Stimulated activated CD4-positive, alpha-beta T cell treated with anti-CD3 and anti-CD28 coated beads, Interleukin-15, amount 100 ng/mL, for 48 hours (primary cell): ENCODE data around the gene C17orf50.

ENCODE experiments used
- DNase-seq, 2 donors: peaks; one replicate each; pipeline ENCODE4 v3.0.0-alpha.2; 2020; ENCODE audit warnings: low read depth in 2 of 2

C17orf50 gene

DNA sequence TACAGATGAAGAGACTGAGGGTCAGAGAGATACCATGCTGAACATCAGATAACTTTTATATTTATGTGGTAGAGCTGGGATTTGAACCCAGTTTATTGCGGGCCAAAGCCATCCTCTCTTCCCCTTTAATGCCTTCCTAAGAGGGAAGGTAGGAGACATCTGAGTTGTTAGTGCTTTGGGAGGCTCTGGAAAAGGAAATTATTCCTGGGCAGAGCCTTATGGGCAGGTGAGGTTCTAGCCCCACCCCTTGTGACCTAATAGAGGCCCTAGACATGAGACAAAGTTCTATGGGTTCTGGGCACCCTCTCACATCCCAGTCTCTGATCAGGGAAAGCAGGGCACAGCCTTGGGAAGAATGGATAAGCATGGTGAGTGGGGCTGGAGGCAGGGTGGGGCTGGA, at the start of gene C17orf50:
Gene C17orf50 (plus strand): TSS at position 301 of the 400 bp plus-strand sequence. CDS start 55 bp downstream, at position 356.
- no peak for DNase-seq

DNA sequence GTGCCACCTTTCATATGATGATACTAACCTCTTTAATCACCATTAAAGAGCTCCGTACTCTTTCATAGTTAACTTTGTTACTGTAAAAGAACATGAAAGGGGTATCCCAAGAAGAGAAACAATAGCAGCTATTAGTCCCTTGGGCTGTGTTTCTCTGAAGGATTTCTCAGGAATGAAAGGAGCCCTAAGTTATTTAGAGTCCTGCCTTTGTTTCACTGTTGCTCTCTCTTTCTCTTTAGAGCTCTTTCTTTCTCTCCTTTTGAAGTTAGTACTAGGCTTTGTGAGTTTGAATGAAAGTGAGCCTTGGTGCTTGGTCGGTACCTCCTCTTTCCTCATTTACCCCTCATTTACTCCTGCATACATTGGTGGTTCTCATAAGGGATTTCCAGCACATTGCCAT, 49.7 kb upstream of the C17orf50 start:
- DNase-seq = no peak

DNA sequence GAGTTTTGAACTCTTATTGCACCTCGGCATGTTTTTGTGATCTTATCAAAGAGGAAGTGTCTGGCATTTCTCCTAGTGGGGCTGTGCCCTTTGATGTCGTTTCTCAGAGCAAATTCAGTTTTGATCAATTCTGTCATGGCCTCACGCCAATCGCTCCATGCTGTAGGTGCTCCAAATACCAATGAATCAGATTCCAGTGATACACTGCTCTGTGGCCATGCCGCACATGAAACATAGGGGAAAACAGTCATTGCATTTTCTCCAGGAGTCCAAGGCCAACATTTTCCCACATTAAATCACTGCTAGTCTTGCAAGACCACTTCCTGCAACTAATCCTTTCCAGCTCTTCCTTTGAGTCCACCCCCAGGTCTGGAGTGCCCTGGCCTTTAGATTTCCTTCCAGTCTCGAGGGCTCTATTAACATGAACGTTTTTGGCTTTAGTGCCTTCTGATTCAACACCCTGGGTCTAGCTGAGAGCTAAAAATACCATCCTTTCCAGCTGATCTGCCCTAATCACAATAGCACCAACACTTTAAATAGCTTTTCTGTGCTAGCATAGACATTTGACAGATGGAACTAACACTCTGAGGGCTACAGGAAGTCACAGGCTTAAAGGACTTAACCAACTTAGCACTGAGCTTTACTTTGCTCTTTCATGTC, 47.5 kb upstream of the C17orf50 start:
- no peak for DNase-seq

DNA sequence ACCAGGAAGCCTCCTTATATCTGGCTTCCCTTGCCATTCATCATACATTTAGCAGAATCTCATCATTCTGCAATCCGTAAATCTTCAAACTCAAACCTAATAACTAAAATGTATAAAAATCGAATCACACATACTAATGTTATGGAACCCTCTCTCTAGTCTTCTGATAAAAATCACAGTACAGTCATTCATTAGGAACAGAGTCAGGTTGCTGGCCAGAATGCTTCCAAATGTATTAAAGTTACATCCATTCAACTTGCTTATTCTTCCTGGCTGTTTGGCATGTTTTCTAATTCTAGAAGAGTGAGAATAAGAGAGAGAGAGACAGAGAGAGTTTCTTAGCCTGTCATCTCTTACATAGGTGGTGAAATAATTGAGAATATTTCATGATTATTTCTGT, 45.7 kb upstream of the C17orf50 start:
- DNase-seq = no peak

DNA sequence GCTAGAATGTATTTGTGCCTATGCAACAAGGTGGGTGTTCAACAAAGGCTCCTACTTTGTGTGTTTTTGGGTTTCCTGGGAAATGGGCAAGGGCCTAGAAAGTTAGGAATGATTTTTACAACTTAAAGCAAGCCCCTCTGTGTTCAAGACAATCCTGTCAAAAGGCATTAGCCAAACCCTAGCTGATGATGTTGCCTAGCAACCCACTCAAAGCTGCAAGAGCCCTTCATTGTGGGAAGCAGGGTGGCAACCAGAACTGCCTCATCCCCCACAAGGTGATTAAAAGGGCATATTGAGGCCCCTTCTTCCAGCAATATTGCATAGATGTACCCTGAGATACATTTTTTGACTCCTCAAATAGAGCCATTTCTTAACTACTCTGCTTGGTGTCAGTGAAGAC, 45.3 kb upstream of the C17orf50 start:
- no peak for DNase-seq

DNA sequence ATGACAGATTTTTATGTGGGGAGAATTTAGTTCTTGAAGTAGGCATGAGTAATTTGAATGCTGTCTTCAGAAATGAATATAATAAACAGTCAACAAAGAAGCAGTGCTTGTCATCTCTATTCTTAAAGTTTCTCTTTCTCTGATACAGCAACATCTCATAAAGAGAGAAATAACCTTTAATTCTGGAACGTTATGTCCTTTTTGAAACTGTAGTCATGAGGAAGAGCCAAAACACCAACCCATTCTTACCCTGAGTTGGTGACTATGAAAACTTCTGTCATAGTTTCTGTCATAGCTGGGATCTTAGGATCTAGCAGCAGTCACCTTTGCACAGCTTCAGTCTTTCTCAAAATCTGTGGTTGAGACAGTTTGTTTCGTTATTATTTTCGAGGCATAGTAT, 44.5 kb upstream of the C17orf50 start:
- DNase-seq = no peak

DNA sequence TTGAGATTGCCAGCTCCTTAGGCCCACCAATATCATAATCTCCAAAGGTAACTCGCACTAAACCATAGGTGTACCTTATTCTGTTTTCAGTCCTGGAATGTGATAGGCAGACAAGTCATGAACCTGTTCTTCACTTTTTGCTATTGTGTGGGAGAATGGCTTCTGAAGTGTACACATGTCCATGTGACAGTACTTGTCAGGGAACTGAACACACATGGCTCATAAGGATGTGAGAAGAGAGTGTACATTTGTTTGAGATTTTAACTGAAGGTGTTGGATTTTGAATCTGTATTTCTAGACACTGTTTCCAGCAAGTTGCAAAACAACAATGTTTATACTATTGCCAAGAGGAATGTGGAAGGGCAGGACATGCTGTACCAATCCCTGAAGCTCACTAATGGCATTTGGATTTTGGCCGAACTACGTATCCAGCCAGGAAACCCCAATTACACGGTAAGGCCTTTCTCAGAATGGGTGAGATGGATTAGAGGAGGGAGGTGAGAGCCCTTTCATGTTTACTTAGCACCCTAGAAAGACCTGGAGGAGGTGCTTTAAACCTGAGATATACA, 43.7 kb upstream of the C17orf50 start:
- no peak for DNase-seq

DNA sequence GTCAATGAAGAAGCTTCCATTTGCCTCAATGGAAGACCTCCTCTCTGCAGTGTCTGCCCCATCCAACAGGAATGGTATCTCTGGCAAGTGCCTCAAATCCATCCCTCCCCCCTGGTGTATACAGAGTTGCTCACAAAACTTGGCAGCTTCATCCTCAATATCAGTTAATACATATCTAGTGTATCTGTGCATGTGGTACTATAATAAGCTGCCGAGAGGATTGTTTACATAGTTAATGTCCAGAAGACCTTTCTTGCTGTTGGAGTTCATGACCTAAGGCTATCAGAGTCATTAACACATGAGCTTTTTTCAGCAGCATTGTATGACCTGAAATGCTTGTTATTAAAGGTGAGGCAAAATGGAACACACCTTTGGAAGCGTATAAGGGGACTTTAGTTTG, 43.2 kb upstream of the C17orf50 start:
- no peak for DNase-seq

DNA sequence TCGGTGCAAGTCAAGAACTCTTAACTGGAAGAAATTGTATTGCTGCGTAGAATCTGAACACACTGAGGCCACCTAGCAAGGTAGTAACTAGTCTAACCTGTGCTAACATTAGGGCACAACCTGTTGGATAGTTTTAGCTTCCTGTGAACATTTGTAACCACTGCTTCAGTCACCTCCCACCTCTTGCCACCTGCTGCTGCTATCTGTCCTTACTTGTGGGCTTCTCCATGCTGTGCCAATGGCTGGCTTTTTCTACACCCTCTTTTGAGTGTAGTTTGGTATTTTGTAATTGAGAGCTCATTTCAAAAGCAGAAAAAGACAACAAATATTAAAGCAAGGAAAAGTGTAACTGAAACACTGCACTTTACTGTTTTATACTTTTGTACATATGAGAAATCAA, 37.0 kb upstream of the C17orf50 start:
- DNase-seq = no peak

DNA sequence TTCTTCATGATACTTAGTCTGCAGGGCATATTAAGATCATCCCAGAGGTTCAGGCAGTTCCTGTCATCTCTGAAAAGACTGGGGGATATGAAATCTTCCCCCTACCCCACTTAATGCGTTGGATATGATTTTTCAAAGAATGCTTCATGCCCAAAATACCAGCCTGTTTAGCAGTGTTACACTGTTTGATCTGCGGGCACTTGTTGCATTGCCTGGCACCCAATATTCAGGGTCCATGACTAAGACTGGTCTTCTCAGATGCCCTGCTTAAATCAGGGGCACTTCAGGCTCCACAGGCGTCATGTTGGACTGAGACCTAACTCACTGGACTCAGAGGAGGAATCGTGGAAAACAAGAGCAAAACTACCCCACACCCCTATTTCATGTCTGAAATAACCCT, 35.6 kb upstream of the C17orf50 start:
- DNase-seq = no peak

DNA sequence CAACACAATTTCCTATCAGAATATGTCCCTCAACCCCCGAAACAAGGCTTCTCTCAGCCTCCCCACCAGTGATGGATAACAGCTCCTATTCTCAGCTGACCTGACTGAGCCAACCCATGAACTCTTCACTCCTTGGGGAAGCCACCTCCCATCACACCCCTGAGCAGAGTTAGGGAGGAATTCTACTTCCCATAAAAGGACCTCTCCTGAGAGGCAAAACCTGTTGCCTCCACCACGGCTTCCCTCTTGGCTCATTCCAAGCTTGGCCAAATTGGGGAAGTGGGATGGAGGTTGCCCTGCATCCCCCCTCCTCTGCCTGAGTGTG, 34.9 kb upstream of the C17orf50 start:
- no peak for DNase-seq

DNA sequence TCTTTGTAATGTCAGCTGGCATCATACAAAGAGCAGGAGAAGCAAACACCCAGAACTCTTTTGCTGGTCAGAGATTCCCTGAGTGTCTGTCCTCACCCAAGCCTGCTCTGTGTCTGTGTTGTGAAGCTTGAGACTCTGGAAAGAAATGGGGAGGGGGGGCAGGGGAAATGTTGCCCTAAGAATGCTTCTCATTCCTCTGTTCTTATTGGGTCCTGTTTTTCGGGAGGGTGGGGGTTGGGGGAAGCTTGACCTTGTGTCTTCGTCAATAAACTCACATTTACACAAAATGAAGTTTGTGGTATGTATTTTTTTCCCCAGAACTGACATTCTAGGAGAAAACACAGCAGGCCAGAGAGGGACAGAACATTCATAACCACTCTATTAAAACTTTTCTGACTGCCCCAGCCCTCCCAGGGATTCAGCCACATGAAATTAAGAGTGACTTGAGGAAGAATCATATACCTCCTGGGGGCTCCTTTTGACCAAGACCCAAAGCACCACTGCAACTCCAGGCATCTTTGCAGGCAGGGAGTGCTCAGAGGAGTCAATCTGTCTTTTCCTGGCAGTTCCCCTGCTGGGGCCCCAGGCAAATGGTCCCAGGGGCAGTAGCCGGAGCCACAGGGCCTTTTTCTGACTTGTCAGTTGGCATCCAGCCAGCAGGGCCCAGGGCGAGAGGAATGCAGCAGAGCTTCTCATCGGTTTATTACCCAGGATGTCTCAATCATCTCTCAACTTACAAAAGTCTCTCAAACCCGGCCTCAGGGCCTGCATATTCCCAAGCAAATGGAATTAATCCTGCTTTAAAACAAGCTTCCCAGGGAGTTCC, 34.3 kb upstream of the C17orf50 start:
- no peak for DNase-seq

DNA sequence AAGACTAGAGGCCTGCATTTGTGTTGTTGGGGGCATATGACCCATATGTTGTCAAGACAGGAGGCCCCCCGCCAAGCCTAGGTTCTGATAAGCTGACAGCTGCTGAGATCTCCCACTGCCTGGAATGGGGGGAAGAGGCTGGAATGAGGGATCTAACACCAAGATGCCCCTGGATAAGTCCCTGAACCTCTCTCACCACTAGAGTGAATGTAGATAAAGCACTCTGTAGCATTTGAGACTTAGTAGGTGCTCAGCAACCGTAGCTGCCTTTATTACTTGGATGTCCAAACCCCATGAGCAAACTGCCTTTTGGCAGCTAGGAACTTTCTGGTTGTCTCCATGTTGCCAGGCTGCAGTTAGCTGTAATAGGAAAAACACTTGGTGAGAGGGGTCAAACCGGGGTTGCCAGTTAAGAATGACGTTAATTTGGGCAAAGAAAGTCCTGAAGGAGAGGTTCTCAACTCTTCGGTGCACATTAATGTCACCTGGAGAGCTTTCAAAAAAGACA, 33.7 kb upstream of the C17orf50 start:
- DNase-seq = no peak

DNA sequence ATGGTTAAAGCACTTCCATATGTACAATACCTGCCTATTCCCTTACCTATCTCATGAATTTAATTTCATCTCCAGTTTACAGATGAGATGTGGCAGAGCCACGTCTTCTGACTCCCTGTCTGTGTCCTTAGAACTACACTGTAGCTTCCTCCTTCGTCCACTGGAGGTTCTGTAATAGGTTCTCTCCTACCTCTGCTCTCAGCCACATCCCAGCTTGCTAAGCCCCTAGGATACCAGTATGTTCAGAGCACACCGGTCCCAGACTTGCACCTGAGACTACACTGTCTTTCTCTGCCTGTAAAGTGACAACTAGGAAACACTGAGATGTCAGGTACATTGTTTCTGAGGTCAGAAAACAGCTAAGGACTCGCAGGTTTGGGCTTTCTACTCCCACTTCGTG, 33.1 kb upstream of the C17orf50 start:
- DNase-seq = no peak

DNA sequence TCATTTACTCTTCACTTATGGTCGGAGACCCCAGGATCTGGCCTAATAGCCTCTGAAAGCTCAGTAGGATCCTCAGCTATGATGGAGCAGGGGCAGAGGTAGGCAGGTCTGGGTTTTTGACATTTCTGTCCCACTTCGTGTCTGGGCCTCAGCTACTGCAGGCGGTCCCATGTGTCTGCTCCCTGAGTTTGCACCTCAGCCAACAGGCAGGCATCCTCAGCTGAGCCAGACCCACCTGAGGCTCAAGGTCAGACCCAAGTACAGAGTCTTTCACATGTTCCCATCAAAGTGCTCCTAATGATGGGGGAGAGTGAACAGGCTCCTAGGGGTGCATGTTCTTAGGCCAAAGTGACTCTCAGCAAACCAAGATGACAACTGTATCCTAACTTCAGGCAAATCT, 32.1 kb upstream of the C17orf50 start:
- no peak for DNase-seq

DNA sequence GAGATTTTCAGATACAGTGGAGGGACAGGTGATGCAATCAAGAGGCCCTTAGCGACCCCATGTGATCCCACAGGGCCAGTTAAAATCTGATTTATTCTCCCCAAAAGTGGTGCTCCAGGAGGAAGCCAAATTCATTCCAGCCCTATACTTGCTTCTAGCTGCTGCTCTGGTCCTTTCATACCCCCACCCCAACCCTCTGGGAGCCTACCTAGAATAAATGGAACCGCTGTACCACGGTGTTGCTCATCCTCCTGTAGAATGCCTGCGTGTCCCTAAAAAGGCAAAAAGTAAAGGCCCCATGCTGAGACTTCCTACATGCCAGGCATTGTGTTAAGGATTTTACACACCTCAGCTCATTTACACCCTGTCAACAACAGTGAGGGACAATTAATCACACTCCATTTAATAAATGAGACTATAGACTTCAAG, 31.3 kb upstream of the C17orf50 start:
- DNase-seq = no peak

DNA sequence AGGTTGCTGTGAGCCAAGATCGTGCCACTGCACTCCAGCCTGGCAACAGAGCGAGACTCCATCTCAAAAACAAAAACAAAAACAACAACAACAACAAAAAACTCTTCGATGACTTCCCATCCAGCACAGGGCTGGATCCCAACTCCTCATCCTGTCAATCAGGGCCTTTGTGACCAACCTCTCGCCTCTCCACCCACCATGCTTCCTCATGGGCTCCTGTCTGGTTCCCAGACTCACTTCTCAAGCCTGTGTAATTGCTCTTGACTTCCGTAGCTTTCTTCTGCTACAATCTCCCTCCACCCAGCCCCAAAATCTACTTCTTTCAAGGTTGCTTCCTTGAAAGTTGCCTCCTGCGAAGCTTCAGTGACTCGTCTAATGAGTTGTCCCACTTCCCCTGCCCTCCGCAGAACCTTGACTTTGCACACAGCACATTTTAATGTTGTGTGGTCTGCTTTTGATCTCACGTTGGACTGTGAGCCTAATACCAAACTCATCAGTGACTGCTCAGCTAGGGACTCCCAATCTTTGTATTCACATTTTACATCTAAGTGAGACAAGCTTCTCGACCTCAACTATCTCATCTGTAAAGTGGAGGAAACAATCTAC, 30.2 kb upstream of the C17orf50 start:
- no peak for DNase-seq

DNA sequence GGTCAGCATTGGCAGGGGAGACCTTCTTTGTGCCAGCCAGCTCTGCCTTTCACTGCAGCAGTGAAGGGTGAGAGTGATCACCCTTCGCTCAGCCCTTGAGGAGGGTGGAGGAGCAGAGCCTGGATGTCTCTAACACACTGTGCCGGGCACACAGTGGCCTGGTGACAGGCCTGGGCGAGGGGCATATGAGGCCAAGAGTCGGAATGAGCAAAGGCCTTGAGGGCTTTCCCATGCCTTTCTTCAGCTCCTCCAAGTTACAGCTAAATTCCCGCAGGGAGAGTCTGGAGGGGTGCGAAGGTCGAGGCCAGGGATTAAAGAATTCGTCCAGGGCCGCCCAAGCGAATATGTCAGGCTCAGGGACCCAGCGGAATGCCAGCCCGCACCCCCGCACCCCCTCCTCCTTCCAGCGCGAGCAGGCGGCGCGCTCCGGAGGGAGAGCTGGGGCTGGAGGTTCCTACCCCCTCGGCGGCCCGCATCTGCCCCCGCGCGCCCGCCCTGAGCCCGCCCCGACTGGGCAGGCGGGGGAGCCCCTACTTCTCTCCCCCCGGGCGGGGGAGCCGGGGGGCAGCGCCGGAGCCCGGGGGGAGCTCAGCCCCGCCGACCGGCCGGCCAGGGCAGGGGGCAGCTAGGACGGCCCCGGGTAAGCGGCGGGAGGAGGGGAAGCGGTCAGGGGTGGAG, 29.3 kb upstream of the C17orf50 start, which contains the start of gene RASL10B:
Gene RASL10B (plus strand): TSS at position 401 of the 678 bp plus-strand sequence. CDS start 3,546 bp downstream, outside the sequence.
- peak in 1 of 2 donors; percentile 57 for DNase-seq

DNA sequence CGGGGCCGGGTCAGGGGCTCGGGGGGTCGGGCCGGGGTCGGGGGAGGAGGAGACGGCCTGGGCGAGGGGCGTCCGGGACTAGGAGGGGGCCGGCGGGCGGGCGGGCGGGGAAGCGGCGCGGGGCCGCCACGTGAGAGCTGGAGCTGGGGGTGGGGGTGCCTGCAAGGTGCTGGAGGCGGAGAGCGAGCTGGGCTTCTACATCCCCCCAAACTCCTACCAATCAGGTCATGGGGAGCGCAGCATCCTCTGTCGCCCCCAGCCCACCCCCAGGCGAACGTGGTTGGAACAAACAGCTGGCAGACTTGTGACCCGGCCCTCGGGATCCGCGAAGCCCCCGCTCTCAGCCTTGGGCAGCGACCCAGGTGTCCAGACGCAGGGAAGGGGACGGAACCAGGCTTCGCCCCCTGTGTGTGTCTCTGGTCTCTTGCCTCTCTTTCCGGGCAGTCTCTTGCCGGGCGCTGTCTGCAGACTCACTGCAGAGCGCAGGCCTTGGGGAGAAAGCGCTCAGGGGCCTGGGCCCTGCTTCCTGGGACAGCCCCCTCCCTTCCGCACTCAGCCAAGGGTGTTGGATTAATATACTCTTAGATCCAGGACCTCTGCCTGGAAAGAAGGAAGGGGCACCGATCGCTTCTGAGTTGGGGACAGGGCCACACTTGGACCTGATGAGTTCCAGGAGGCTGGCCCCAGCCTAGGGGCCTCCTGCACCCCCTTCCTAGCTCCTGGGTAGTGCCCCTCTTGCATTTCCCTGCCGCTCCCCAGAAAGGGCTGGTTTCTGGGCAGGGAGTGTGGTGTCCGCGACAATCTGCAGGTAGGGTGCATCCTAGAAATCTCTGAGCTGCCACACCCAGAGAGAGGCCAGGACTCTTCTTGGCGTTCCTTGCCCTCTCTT, 28.5 kb upstream of the C17orf50 start:
- no peak for DNase-seq

DNA sequence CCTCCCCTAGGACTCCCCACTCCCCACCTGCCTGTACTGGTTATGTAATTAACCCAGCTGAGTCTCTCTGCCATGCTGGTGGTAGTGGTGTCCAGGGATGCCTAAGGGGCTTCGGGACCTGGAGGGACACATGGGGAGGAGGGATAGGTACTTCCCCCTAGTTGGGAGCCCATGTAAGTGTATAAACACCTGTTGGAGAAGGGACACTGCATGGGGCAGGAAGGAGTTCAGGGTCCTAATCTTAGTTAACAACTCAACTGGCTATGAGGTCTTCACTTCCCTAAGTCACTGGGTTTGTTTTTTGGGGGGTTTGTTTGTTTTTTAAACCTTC, 27.9 kb upstream of the C17orf50 start:
- DNase-seq = no peak

DNA sequence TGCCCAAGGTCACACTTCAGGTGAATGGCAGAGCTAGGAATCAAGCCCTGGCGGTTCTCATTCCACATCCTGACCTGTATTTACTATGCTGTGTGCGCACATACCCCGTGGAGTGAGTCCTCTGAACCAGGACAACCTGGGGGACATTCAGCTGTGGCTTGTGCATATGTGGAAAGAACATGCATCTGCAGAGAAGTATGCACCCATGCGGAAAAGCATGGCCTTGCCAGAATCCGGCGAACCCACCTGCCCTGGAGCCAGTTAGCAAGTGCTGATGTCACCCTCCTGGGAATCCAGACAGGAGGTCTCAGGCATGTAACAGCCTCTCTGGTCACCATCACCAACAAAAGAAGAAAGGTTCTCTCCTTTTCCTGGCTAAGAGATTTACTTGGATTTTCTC, 27.3 kb upstream of the C17orf50 start:
- DNase-seq = no peak
